Natural killer cell treated with Interleukin-12 subunit alpha and Interleukin-12 subunit beta and Interleukin-15 and Interleukin-18, amount 100 ng/mL, for 72 hours (primary cell): ENCODE measurements around the gene KLF18. TPM values are rescaled to one million over a fixed set of nuclear protein-coding genes. Genes with fewer than 3 reads are reported as not detected.
A peak's percentile ranks its signal among the peaks of the same experiment; 100 is the strongest.

Experiments
- ATAC-seq, 2 donors: fragments of 150-1000 bp; cut with Tn5 transposase in 1 of 2; sonication (Bioruptor Pico), chemical (Tn5 transposase) in 1 of 2; 2 replicates each; pipeline ENCODE4 v1.10.0; 2021
- DNase-seq: peaks from one replicate; pipeline ENCODE4 v3.0.0; 2022; ENCODE audit warnings: low spot score
- H3K27ac Mint-ChIP-seq, 2 donors: 1 replicate in 1 of 2; 2 replicates in 1 of 2; pipeline ENCODE4 v1.8.0; 2022; ENCODE audit warnings: mixed read lengths in 2 of 2, mild to moderate bottlenecking in 1 of 2, moderate library complexity in 1 of 2
- H3K27me3 Mint-ChIP-seq, 2 donors: 1 replicate in 1 of 2; 2 replicates in 1 of 2; pipeline ENCODE4 v1.8.0; 2022; ENCODE audit warnings: mixed read lengths in 2 of 2
- H3K36me3 Mint-ChIP-seq: one replicate; pipeline ENCODE4 v1.8.0; 2022; ENCODE audit warnings: mixed read lengths
- H3K4me1 Mint-ChIP-seq, 2 donors: 1 replicate in 1 of 2; 2 replicates in 1 of 2; pipeline ENCODE4 v1.8.0; 2022; ENCODE audit warnings: low read depth in 2 of 2, mixed read lengths in 2 of 2, mild to moderate bottlenecking in 1 of 2
- H3K4me3 Mint-ChIP-seq: one replicate; pipeline ENCODE4 v1.8.0; 2022; ENCODE audit warnings: mixed read lengths
- H3K9me3 Mint-ChIP-seq: 2 replicates; pipeline ENCODE4 v1.8.0; 2022; ENCODE audit warnings: mixed read lengths
- total RNA-seq, 2 donors: library from RNA; stranded (reverse); gene quantifications; one replicate each; pipeline ENCODE4 v1.2.3, GENCODE V29; 2022

KLF18 gene
- total RNA-seq, 2 donors from 2014 or later = not detected

DNA sequence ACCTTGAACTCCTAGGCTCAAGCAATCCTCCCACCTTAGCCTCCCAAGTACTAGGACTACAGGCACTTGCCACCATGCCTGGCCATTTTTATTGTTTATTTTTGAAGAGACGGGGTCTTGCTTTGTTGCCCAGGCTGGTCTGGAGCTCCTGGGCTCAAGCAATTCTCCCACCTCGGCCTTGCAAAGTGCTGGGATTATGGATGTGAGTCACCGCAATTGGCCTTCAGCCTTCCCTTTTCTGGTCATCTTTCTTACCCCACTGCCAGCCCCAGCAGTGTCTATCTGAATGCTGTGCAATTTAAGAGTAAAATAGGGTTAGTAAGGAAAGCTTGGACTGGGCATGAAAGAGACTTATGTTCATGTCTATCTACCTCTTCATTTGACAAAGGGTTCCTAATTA lies 28.9 kb downstream of the KLF18 start:
- Mint-ChIP-seq H3K4me3 (no peak overlapping the region), H3K36me3 (no peaks in the 10 kb centered on the region), H3K9me3 (no peaks in the 10 kb centered on the region), H3K4me1 (no peaks in the 10 kb centered on the region), H3K27ac (no peak overlapping the region), H3K27me3 (peaks cover 12 to 35% of the 10 kb centered on the region in 2 donors)
- DNase-seq = no peak
- no peak for ATAC-seq

DNA sequence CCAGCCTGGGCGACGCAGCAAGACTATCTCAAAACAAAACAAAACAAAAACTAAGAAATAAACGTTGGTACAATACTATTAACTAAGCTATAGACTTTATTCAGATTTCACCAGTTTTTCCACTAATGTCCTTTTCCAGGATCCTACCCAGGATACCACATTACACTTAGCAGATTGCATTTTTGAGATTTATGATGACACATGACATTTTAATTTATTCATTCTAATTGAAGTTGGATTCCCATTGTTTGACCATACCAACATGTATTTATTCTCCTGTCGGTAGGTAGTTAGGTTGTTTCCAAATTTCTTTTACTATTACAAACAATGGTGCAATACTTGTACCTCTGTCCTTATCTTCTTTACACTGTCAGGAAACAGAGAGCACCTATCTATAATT lies 29.6 kb downstream of the KLF18 start:
- H3K27ac Mint-ChIP-seq = no peak overlapping the region
- H3K36me3 Mint-ChIP-seq = no peaks in the 10 kb centered on the region
- DNase-seq (no peak), ATAC-seq (no peak)
- H3K27me3 Mint-ChIP-seq = peaks cover 13 to 36% of the 10 kb centered on the region in 2 donors
- H3K4me1 Mint-ChIP-seq = no peaks in the 10 kb centered on the region
- no peaks in the 10 kb centered on the region for H3K9me3 Mint-ChIP-seq
- no peak overlapping the region for H3K4me3 Mint-ChIP-seq

DNA sequence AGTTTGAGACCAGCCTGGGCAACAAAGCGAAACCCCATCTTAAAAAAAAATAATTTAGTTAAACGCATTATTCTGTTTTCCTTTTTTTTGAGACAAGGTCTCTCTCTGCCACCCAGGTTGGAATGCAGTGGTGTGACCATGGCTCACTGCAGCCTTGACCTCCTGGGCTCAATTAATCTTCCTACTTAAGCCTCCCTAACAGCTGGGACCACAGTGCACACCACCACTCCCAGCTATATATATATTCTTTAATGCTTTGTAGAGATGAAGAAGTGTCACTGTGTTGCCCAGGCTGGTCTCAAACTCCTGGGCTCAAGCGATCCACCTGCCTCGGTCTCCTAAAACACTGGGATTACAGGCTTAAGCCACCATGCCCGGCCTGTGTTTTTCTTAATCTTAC lies 30.5 kb downstream of the KLF18 start:
- ATAC-seq = no peak
- Mint-ChIP-seq H3K27ac (no peak overlapping the region), H3K9me3 (no peaks in the 10 kb centered on the region), H3K4me1 (no peaks in the 10 kb centered on the region), H3K36me3 (no peaks in the 10 kb centered on the region), H3K27me3 (peaks cover 22 to 46% of the 10 kb centered on the region in 2 donors), H3K4me3 (no peak overlapping the region)
- DNase-seq = no peak

DNA sequence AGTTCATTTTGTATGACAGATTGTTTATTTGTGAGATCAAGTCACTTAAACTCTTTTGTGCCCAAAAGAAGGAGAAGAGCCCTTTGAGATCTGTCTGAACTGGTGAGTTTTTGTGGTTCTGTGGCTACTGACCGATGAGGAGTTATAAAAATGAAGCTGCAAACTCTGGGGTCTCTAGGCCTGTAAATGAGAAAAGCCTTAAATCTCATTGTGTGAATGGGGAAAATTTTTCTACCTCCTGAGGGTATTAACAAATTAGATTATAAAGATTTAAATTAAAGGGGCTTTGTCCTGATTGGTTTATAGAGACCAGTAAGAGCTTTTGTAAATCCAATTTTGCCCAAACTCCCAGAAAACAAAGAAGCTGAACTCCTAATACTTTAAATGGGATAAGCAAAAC lies 32.5 kb downstream of the KLF18 start:
- peaks cover 27 to 39% of the 10 kb centered on the region in 2 donors for H3K27me3 Mint-ChIP-seq
- ATAC-seq (no peak), DNase-seq (no peak)
- no peaks in the 10 kb centered on the region for H3K9me3 Mint-ChIP-seq
- no peaks in the 10 kb centered on the region for H3K4me1 Mint-ChIP-seq
- H3K27ac Mint-ChIP-seq = no peak overlapping the region
- no peak overlapping the region for H3K4me3 Mint-ChIP-seq
- no peaks in the 10 kb centered on the region for H3K36me3 Mint-ChIP-seq

DNA sequence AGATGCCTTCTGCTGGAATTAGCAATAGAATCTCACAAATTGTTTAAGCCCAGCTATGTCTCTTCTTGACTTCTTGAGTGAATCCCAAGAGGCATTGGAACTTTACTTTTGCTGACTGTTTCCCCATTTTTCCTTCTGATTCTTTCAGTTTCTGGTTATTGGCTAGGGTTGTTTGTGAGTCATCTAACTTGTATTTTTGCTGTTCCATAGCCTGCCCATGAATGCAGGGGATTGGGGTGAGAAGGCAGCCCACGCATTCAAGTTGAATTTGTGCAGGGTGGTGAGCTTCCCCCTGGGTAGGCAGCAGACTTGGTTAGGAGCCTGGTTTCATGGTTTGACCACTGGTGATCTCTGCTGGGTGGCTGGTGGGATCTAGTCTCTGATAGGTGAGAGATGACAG lies 33.2 kb downstream of the KLF18 start:
- no peak for ATAC-seq
- Mint-ChIP-seq H3K9me3 (no peaks in the 10 kb centered on the region), H3K4me3 (no peak overlapping the region)

GRCh38 chr1:44105810-44106209 lies 35.6 kb downstream of the KLF18 start:
- Mint-ChIP-seq H3K4me3 (no peak overlapping the region), H3K4me1 (no peaks in the 10 kb centered on the region), H3K9me3 (no peaks in the 10 kb centered on the region), H3K27me3 (peaks cover 23 to 25% of the 10 kb centered on the region in 2 donors), H3K36me3 (no peaks in the 10 kb centered on the region), H3K27ac (no peak overlapping the region)
- DNase-seq (no peak), ATAC-seq (no peak)

More for the DNA sequence above, 33.2 kb downstream of the KLF18 start:
- no peak for DNase-seq
- no peaks in the 10 kb centered on the region for H3K36me3 Mint-ChIP-seq
- H3K27ac Mint-ChIP-seq = no peak overlapping the region
- H3K4me1 Mint-ChIP-seq = no peaks in the 10 kb centered on the region
- peaks cover 25 to 32% of the 10 kb centered on the region in 2 donors for H3K27me3 Mint-ChIP-seq

GRCh38 chr1:44103270-44104131 lies 37.9 kb downstream of the KLF18 start:
- no peak for ATAC-seq
- Mint-ChIP-seq H3K9me3 (no peaks in the 10 kb centered on the region), H3K27me3 (peaks cover 23 to 25% of the 10 kb centered on the region in 2 donors), H3K4me3 (no peak overlapping the region), H3K36me3 (no peaks in the 10 kb centered on the region), H3K4me1 (no peaks in the 10 kb centered on the region), H3K27ac (no peak overlapping the region)
- no peak for DNase-seq

DNA sequence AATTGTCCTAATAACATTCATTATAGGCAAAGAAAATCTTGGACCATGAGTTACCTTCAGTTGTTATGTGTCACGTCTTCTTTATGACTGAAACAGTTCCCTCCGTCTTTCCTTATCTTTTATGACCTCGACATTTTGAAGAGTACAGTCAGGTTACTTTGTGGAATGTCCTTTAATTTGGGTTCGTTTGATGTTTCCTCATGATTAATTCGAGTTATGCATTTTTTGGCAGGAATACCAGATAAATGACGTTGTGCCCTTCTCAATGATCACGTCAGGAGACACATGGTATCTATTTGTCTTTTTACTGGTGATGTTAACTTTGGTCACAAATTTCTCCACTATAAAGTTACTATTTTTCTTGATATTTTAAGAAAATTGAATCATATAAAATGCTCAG lies 40.1 kb downstream of the KLF18 start:
- H3K27ac Mint-ChIP-seq = no peak overlapping the region
- H3K4me3 Mint-ChIP-seq = no peak overlapping the region
- peaks cover 9 to 18% of the 10 kb centered on the region in 2 donors for H3K27me3 Mint-ChIP-seq
- H3K9me3 Mint-ChIP-seq = no peaks in the 10 kb centered on the region
- no peak for DNase-seq
- no peak for ATAC-seq
- H3K36me3 Mint-ChIP-seq = no peaks in the 10 kb centered on the region
- no peaks in the 10 kb centered on the region for H3K4me1 Mint-ChIP-seq

GRCh38 chr1:44100183-44100868 lies 41.1 kb downstream of the KLF18 start:
- DNase-seq (no peak), ATAC-seq (no peak)
- Mint-ChIP-seq H3K4me3 (no peak overlapping the region), H3K9me3 (no peaks in the 10 kb centered on the region), H3K27me3 (peaks cover 5 to 14% of the 10 kb centered on the region in 2 donors), H3K4me1 (no peaks in the 10 kb centered on the region), H3K36me3 (no peaks in the 10 kb centered on the region), H3K27ac (no peak overlapping the region)

- ATAC-seq (no peak), DNase-seq (no peak)
- Mint-ChIP-seq H3K4me1 (no peaks in the 10 kb centered on the region), H3K4me3 (no peak overlapping the region), H3K27ac (no peak overlapping the region), H3K9me3 (no peaks in the 10 kb centered on the region), H3K27me3 (peaks cover 14 to 15% of the 10 kb centered on the region in 2 donors), H3K36me3 (no peaks in the 10 kb centered on the region)
These were observed 47.4 kb downstream of the KLF18 start for GRCh38 chr1:44094047-44094446.

DNA sequence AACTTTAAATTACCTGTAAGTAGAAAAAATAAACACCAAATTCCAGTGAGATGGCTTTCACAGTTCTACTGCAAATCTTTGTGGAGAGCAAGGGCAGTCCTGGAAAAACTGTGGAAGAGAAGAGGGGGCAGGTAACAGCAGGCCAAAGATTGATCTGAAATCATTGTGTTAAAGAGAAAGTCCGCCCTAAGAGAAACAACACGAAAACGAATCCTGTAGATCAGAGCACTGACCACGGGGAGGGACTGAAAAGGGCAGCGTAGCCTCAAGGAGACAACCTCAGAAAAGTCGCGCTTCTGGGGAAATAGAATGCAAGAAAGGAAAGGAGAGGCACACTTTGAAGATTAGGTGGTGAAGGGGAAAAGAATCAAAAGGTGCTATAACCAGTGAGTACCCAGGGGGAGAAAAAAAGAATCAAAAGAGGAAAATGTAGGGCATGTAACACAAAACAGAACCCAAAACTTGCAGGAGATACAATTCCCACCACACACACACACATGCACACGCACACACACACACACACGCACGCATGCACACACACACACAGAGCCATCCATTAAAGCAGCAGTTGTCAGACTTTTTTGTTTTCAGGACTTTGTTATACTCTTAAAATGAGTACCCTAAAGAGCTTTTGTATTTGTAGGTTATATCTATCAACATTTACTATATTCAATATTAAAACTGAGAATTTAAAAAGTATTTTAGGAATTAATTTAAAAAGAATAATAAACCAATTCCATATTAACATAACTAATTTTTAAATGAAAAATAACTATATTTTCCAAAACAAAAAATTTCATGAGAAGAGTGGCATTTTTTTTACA lies 50.8 kb downstream of the KLF18 start:
- ATAC-seq = no peak
- no peak for DNase-seq
- Mint-ChIP-seq H3K9me3 (no peaks in the 10 kb centered on the region), H3K27ac (peak overlapping the region in 1 of 2 donors; percentile 6), H3K27me3 (peaks cover 21 to 38% of the 10 kb centered on the region in 2 donors), H3K4me1 (no peaks in the 10 kb centered on the region), H3K4me3 (no peak overlapping the region), H3K36me3 (no peaks in the 10 kb centered on the region)

DNA sequence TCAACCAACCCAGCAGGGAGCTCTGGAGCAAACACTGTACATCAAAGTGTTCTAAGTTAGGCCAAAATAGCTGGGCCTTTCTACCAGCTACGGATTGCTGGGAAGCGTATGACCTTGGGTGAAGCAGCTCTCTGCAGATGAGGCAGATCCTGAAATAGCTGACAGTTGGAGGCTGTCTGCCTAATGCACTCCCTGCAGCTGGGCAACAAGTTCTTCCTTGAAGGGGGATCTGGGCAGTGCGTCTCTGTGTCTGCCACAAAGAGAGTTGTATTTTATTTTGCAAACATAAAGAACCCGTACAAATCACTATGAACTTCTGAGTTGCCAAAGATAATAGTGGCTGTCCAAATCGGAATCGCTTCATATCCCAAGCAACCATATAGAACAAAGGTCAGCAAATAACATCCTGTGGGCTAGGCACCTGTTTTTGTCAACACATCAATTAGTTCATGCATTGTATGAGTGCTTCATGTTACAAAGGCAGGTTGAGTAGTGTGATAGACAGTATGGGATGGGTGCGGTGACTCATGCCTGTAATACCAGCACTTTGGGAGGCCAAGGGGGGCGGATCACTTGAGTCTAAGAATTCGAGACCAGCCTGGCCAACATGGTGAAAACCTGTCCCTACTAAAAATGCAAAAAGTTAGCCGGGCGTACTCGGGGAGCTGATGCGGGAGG lies 51.9 kb downstream of the KLF18 start:
- no peaks in the 10 kb centered on the region for H3K9me3 Mint-ChIP-seq
- H3K27me3 Mint-ChIP-seq = peaks cover 24 to 44% of the 10 kb centered on the region in 2 donors
- no peak overlapping the region for H3K27ac Mint-ChIP-seq
- no peaks in the 10 kb centered on the region for H3K4me1 Mint-ChIP-seq
- no peak overlapping the region for H3K4me3 Mint-ChIP-seq
- no peak for ATAC-seq
- no peak for DNase-seq
- no peaks in the 10 kb centered on the region for H3K36me3 Mint-ChIP-seq
